ENCODE measurements around the gene HTRA3.

DNA sequence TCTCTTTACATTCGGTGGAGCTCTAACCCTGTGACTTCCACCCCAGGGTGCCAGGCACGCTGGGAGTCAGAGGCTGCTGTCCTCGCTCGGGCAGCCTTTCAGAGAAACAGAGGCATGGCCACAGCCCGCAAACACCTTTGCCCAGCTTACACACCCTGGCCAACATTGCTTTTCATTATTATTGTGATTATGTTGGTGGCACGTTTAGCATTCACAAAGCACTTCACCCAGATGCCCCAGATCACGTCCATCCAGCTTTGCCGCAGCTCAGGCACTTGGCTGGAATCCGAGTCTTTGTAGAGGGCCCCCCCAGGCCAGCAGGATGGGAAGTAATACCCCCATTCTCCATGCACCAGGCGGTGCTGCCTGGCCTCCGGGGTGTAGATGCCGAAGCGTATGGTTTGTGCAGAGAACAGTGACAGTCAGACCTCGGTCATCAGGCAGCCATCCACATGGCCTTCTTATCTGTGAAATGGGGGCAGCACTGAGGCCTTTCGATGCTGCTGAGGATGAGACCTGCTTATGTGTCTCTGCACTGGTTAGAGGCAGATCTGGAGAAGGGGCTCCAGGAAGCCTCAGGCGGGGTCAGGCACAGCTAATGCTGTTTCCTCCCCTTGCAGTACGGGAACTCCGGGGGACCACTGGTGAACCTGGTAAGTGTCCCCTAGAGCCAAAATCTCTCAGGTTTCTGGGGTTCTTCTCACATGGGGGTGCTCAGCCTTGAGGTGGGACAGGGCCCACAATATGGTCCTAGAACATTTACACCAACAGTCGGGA, 22.3 kb downstream of the HTRA3 start:
- TF ChIP-seq, protein P1, sequence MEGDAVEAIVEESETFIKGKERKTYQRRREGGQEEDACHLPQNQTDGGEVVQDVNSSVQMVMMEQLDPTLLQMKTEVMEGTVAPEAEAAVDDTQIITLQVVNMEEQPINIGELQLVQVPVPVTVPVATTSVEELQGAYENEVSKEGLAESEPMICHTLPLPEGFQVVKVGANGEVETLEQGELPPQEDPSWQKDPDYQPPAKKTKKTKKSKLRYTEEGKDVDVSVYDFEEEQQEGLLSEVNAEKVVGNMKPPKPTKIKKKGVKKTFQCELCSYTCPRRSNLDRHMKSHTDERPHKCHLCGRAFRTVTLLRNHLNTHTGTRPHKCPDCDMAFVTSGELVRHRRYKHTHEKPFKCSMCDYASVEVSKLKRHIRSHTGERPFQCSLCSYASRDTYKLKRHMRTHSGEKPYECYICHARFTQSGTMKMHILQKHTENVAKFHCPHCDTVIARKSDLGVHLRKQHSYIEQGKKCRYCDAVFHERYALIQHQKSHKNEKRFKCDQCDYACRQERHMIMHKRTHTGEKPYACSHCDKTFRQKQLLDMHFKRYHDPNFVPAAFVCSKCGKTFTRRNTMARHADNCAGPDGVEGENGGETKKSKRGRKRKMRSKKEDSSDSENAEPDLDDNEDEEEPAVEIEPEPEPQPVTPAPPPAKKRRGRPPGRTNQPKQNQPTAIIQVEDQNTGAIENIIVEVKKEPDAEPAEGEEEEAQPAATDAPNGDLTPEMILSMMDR (IDR thresholded peaks at IDR 0.05), result no peak
- TF ChIP-seq ZNF138 (CRISPR knock-in tag; conservative IDR thresholded peaks at IDR 0.05), result no peak
